Loucy (cell line): ENCODE measurements around the gene IGSF3.
"Not testable (repeated sequence)": the region's sequence is repeated elsewhere in the genome, so short reads cannot be mapped to it uniquely, and the experiment has no call there.

Experiments used
- H2AFZ ChIP-seq: fragments of 200-600 bp; sonication (generic); 2 replicates; pipeline ENCODE4 v1.6.0; 2016; ENCODE audit warnings: antibody characterized with exemption, mild to moderate bottlenecking, low read length, moderate library complexity
- H3F3A ChIP-seq: fragments of 200-600 bp; 2 replicates; pipeline ENCODE4 v1.6.0; 2016; ENCODE audit warnings: antibody characterized with exemption, low read depth, mild to moderate bottlenecking
- H3K27me3 ChIP-seq: fragments of 200-600 bp; sonication (generic); 2 replicates; pipeline ENCODE4 v1.6.1; 2014; ENCODE audit warnings: low read length, mild to moderate bottlenecking; ENCODE audit not compliant: insufficient read depth, poor library complexity, severe bottlenecking
- H3K36me3 ChIP-seq: fragments of 200-600 bp; sonication (generic); 2 replicates; pipeline ENCODE4 v1.6.1; 2016; ENCODE audit warnings: low read length; ENCODE audit not compliant: insufficient read depth
- H3K4me1 ChIP-seq: fragments of 200-600 bp; sonication (generic); 2 replicates; pipeline ENCODE4 v1.5.1; 2014; ENCODE audit warnings: low read length, mild to moderate bottlenecking; ENCODE audit not compliant: insufficient read depth, poor library complexity, severe bottlenecking
- H3K4me2 ChIP-seq: fragments of 200-600 bp; sonication (generic); 2 replicates; pipeline ENCODE4 v1.6.0; 2014; ENCODE audit warnings: antibody characterized with exemption, low read length, low read depth, mild to moderate bottlenecking; ENCODE audit not compliant: poor library complexity, severe bottlenecking
- H3K4me3 ChIP-seq: fragments of 200-600 bp; sonication (generic); 2 replicates; pipeline ENCODE4 v1.5.1; 2014; ENCODE audit warnings: low read length, mild to moderate bottlenecking, mixed read lengths; ENCODE audit not compliant: poor library complexity, severe bottlenecking
- H3K79me2 ChIP-seq: fragments of 200-600 bp; sonication (generic); 2 replicates; pipeline ENCODE4 v1.6.1; 2014; ENCODE audit warnings: low read length; ENCODE audit not compliant: insufficient read depth
- H3K9ac ChIP-seq: fragments of 200-600 bp; sonication (generic); 2 replicates; pipeline ENCODE4 v1.6.0; 2014; ENCODE audit warnings: mild to moderate bottlenecking, low read depth, low read length, moderate library complexity; ENCODE audit not compliant: poor library complexity, severe bottlenecking
- H3K9me2 ChIP-seq: fragments of 200-600 bp; sonication (generic); replicated peaks from 2 replicates; pipeline ENCODE4 v1.6.1; 2016; ENCODE audit warnings: low read depth, low read length, mixed read lengths
- H3K9me3 ChIP-seq: fragments of 200-600 bp; sonication (generic); 2 replicates; pipeline ENCODE4 v1.6.1; 2014; ENCODE audit warnings: mild to moderate bottlenecking, antibody characterized with exemption, low read length, low read depth; ENCODE audit not compliant: insufficient read depth
- H4K20me1 ChIP-seq: fragments of 200-600 bp; sonication (generic); 2 replicates; pipeline ENCODE4 v1.6.0; 2014; ENCODE audit warnings: antibody characterized with exemption, low read length, mild to moderate bottlenecking; ENCODE audit not compliant: insufficient read depth, poor library complexity, severe bottlenecking
- EZH2phosphoT487 ChIP-seq: fragments of 200-600 bp; IDR thresholded peaks from 2 replicates; pipeline ENCODE4 v1.6.1; 2018; ENCODE audit warnings: antibody characterized with exemption, mild to moderate bottlenecking, moderate library complexity, borderline replicate concordance
- TF ChIP-seq, protein P1 (sequence below): fragments of 200-600 bp; sonication (generic); conservative IDR thresholded peaks from 2 replicates; pipeline ENCODE4 v1.5.1; 2014; ENCODE audit warnings: mild to moderate bottlenecking, antibody characterized with exemption, low read length

IGSF3 gene

DNA sequence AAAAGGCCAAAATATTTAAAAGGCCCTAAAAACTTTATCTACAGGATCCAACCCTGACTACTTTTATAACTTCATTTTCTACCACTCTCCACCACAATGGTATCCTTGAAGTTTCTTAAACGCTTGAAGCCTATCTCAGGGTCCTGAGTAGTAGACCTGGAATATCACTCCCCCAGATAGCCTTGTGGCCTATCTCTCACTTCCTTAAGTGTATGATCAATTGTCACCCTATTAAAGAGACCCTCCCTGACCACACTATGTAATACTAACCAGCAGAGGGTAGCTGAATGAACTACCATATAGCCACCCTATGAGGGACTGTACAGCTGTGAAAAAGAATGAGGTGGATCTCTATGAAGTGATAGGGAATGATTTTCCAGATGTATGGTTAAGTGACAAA is 102.3 kb downstream of the IGSF3 start:
- H3K9me3 ChIP-seq: peaks cover 14% of the 10 kb centered on the region; the same call in 1 of the 2 replicates
- no peaks in the 10 kb centered on the region for H3K27me3 ChIP-seq
- no peak overlapping the region for H3K9ac ChIP-seq
- peaks cover 67% of the 10 kb centered on the region for H3K4me1 ChIP-seq
- peaks cover 28% of the 10 kb centered on the region for H4K20me1 ChIP-seq
- H2AFZ ChIP-seq: no peak overlapping the region
- no peaks in the 10 kb centered on the region for H3K9me2 ChIP-seq
- H3K79me2 ChIP-seq: peaks cover 95% of the 10 kb centered on the region
- H3F3A ChIP-seq: no peaks in the 10 kb centered on the region
- H3K4me3 ChIP-seq: no peak overlapping the region
- TF ChIP-seq, protein P1, sequence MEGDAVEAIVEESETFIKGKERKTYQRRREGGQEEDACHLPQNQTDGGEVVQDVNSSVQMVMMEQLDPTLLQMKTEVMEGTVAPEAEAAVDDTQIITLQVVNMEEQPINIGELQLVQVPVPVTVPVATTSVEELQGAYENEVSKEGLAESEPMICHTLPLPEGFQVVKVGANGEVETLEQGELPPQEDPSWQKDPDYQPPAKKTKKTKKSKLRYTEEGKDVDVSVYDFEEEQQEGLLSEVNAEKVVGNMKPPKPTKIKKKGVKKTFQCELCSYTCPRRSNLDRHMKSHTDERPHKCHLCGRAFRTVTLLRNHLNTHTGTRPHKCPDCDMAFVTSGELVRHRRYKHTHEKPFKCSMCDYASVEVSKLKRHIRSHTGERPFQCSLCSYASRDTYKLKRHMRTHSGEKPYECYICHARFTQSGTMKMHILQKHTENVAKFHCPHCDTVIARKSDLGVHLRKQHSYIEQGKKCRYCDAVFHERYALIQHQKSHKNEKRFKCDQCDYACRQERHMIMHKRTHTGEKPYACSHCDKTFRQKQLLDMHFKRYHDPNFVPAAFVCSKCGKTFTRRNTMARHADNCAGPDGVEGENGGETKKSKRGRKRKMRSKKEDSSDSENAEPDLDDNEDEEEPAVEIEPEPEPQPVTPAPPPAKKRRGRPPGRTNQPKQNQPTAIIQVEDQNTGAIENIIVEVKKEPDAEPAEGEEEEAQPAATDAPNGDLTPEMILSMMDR: no peak
- no peak for TF ChIP-seq EZH2phosphoT487
- H3K36me3 ChIP-seq: no peaks in the 10 kb centered on the region
- peak overlapping the region; percentile 25 for H3K4me2 ChIP-seq

GRCh38 chr1:116564426-116564825 is 103.1 kb downstream of the IGSF3 start:
- H3K9ac ChIP-seq: no peak overlapping the region
- no peak overlapping the region for H2AFZ ChIP-seq
- no peak overlapping the region for H3K4me3 ChIP-seq

DNA sequence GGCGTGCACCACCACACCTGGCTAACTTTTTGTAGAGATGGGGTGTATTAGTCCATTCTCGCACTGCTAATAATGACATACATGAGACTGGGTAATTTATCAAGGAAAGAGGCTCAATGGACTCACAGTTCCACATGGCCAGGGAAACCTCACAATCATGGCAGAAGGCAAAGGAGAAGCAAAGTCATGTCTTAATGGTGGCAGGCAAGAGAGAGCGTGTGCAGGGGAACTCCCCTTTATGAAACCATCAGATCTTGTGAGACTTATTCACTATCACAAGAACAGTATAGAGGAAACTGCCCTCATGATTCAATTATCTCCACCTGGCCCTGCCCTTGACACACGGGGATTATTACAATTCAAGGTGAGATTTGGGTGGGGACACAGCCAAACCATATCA is 105.1 kb downstream of the IGSF3 start:
- H4K20me1 ChIP-seq: peaks cover 13% of the 10 kb centered on the region
- not testable (repeated sequence) for H3F3A ChIP-seq, H3K4me2 ChIP-seq, H3K9me2 ChIP-seq, H3K36me3 ChIP-seq, H3K9ac ChIP-seq, H2AFZ ChIP-seq, H3K27me3 ChIP-seq, H3K4me3 ChIP-seq
- H3K9me3 ChIP-seq: peaks cover 14% of the 10 kb centered on the region; the same call in 1 of the 2 replicates
- H3K4me1 ChIP-seq: peaks cover 51% of the 10 kb centered on the region
- H3K79me2 ChIP-seq: peaks cover 93% of the 10 kb centered on the region

More at GRCh38 chr1:116564426-116564825, 103.1 kb downstream of the IGSF3 start:
- Histone ChIP-seq H3K36me3 (no peaks in the 10 kb centered on the region), H4K20me1 (peaks cover 23% of the 10 kb centered on the region), H3K4me2 (no peak overlapping the region), H3K9me3 (peaks cover 14% of the 10 kb centered on the region; the same call in 1 of the 2 replicates), H3F3A (no peaks in the 10 kb centered on the region), H3K9me2 (no peaks in the 10 kb centered on the region), H3K4me1 (peaks cover 63% of the 10 kb centered on the region), H3K27me3 (no peaks in the 10 kb centered on the region), H3K79me2 (peaks cover 93% of the 10 kb centered on the region)
- TF ChIP-seq, protein P1: no peak
- no peak for TF ChIP-seq EZH2phosphoT487

DNA sequence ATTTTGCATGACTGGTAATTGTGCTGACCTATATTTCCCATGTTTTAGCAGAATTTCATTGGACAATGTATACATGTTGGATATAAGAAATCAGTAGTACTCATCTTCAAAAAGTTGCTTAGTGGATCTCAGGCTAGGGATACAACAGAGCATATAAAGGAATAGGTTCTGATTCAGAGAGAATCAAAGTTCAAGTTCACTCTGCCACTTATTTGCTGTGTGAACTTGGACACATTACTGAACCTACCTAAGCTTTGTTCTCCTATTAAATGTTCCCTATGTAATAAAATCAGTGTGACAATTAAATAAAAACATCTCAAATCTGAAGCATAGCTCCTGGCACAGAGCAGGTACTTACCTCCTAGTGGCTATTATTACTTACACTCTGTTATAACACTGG is 106.0 kb downstream of the IGSF3 start:
- Histone ChIP-seq H3K9ac (no peak overlapping the region), H3K27me3 (no peaks in the 10 kb centered on the region), H3K9me2 (no peaks in the 10 kb centered on the region), H2AFZ (no peak overlapping the region), H3F3A (no peaks in the 10 kb centered on the region), H3K9me3 (peaks cover 14% of the 10 kb centered on the region; the same call in 1 of the 2 replicates), H3K36me3 (no peaks in the 10 kb centered on the region), H3K79me2 (peaks cover 96% of the 10 kb centered on the region), H3K4me2 (peak overlapping the region; percentile 39), H3K4me3 (peak overlapping the region; percentile 7), H4K20me1 (peaks cover 13% of the 10 kb centered on the region), H3K4me1 (peaks cover 49% of the 10 kb centered on the region)
- TF ChIP-seq, protein P1: no peak
- TF ChIP-seq EZH2phosphoT487: no peak
